Astrocyte (in vitro differentiated cells and primary cell): Measurements from ENCODE around the gene SERPINE2. TPM values are rescaled to one million over a fixed set of nuclear protein-coding genes. Genes with fewer than 3 reads are reported as not detected.

ENCODE experiments used
- total RNA-seq: library from RNA; stranded (reverse); gene quantifications from 2 replicates; pipeline ENCODE4 v1.2.1, GENCODE V29; 2021

SERPINE2 gene
- total RNA-seq, 1 donor from 2014 or later: 375 TPM

Other genes with a start within 250 kb of the SERPINE2 start
- gene AP1S3, start 201.7 kb downstream of the SERPINE2 start, total RNA-seq: 11.1 and 14.3 TPM in 2 replicates
- 52.5 and 52.6 TPM in 2 replicates for gene WDFY1, start 94.0 kb downstream of the SERPINE2 start, total RNA-seq
- gene MRPL44, start 81.8 kb downstream of the SERPINE2 start, total RNA-seq: 32.6 and 33.3 TPM in 2 replicates